ENCODE results near the gene BABAM2. TPM values are rescaled to one million over a fixed set of nuclear protein-coding genes. Genes with fewer than 3 reads are reported as not detected.
A peak's percentile ranks its signal among the peaks of the same experiment; 100 is the strongest.

The BABAM2 gene
- total and polyA plus RNA-seq, 7 experiments from 2014 or later = 34.2 to 58.2 (median 44.2) TPM

DNA sequence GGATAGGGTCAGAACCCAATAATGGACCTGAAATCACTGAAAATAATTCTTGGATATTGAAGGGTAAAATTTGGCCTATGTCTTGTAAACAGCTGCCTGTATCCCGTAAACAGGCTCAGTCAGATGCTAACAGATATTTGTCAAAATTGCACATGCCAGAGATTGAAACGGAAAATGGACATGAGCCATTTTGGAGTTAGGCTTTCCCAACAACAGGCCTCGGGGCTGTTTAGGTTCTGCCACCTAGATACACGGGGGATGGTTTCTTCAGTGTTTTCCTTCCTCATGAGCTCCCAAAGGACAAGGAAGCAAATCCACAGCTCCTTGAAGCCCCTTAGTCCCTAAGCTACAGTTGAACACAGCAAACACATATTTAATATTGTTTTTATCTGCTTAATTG, 297.9 kb downstream of the BABAM2 start:
- no peak overlapping the region for H3K27ac ChIP-seq (ENCODE audit: low read depth, low read length)
- no peaks in the 10 kb centered on the region for H3K4me1 ChIP-seq (ENCODE audit: control insufficient read depth in 2 of 2, insufficient read depth in 2 of 2, low read length in 2 of 2)
- H3K4me1 Mint-ChIP-seq = no peaks in the 10 kb centered on the region
- H3K36me3 ChIP-seq (ENCODE audit: control insufficient read depth in 2 of 3, insufficient read depth in 3 of 3, low read length in 3 of 3) = no peaks in the 10 kb centered on the region
- H3K36me3 Mint-ChIP-seq = peaks cover 0 to 13% (median 13%) of the 10 kb centered on the region in 5 donors
- no peaks in the 10 kb centered on the region for H3K27me3 Mint-ChIP-seq
- no peak overlapping the region for H3K4me3 ChIP-seq (ENCODE audit: low read length)
- CTCF ChIA-PET = no interaction called here
- intact Hi-C loops (cut with micrococcal nuclease) = no loop called here
- no peaks in the 10 kb centered on the region for H3K9me3 ChIP-seq (ENCODE audit: control insufficient read depth in 2 of 3, low read length in 3 of 3)
- DNase-seq (no peak), ATAC-seq (no peak)
- H3K27ac Mint-ChIP-seq = no peak overlapping the region
- H3K9me3 Mint-ChIP-seq = peaks cover 0 to 5% (median 0%) of the 10 kb centered on the region in 11 donors
- no peaks in the 10 kb centered on the region for H3K27me3 ChIP-seq (ENCODE audit: control insufficient read depth in 2 of 2, insufficient read depth in 2 of 2, low read length in 2 of 2)
- POLR2A ChIA-PET = no interaction called here
- H3K4me3 Mint-ChIP-seq = no peak overlapping the region

DNA sequence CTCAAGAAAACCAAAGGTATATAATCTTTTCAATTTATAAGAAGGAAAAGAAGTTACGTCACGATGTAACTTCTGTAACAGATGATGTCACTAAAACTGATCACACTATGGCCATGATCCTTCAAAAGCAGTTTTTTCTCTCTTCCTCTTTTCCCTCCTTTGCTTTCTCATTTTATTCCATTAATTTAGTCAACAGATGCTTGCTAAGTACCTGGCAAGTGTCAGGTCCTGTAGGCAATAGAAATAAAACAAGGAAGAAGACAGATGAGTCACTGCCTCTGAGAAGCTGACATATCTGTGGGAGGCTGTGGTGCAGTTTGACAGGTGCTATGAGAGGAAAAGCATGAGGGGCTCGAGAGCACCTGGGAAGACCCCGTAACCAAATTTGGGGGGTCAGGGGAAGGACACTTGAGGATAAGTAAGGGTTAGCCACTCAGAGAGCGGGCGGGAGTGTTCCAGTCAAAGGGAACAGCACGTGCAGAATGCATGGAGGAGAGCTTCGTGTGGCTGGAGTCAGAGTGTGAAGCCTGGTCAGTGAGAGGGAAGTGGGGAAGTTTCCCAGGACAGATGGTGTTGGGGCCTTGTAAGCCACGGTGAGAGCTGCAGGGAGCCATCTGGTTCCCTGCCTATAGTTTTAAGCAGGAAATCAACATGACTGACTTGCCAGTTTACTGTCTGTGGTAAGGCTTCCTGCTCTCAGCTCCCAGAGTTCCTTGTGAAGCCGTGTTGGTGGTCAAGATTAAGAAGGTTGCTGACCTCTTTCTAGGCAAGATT, 303.3 kb downstream of the BABAM2 start:
- peaks cover 0 to 14% (median 0%) of the 10 kb centered on the region in 7 donors for H3K4me1 Mint-ChIP-seq
- POLR2A ChIA-PET = no interaction called here

DNA sequence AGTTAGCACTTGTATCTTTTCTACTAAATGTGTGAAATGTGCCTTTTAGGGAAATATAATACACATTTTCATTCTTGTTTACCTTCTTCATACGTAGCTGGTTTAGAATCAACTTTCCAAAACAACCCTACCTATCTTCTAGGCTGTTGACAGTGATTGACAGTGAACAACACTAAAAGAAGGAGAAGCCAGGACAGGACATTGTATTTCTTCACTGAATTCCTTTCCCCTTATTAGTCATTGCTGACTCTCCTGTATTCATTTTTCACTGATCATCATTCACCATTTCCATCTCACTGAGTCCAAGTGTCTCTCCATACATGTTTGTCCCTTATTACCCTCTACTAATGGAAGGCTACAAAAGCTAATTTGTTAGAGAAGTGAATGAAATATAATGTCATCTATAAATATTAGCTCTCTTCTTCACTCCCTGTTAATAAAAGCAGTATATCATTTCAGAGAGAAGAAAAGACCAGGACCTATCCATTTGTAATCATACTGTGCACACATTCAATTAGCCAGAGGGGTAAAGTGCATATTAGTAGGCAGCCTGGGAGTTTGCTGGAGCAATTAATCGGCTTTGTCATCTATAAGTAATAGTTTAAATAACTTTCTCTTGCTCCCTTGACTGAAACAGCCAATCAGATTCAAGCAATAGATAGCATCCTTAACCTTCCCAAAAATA, 309.6 kb downstream of the BABAM2 start:
- POLR2A ChIA-PET = no interaction called here
- no peaks in the 10 kb centered on the region for H3K27me3 Mint-ChIP-seq
- Histone ChIP-seq H3K4me1 (ENCODE audit: control insufficient read depth in 2 of 2, insufficient read depth in 2 of 2, low read length in 2 of 2) (no peaks in the 10 kb centered on the region), H3K27ac (ENCODE audit: low read depth, low read length) (no peak overlapping the region), H3K36me3 (ENCODE audit: control insufficient read depth in 2 of 3, insufficient read depth in 3 of 3, low read length in 3 of 3) (no peaks in the 10 kb centered on the region), H3K27me3 (ENCODE audit: control insufficient read depth in 2 of 2, insufficient read depth in 2 of 2, low read length in 2 of 2) (no peaks in the 10 kb centered on the region), H3K9me3 (ENCODE audit: control insufficient read depth in 2 of 3, low read length in 3 of 3) (no peaks in the 10 kb centered on the region), H3K4me3 (ENCODE audit: low read length) (no peak overlapping the region)
- no peak overlapping the region for H3K4me3 Mint-ChIP-seq
- DNase-seq = no peak
- CTCF ChIA-PET = no interaction called here
- intact Hi-C loops (cut with micrococcal nuclease) = no loop called here
- H3K27ac Mint-ChIP-seq = no peak overlapping the region
- peaks cover 0 to 9% (median 0%) of the 10 kb centered on the region in 7 donors for H3K4me1 Mint-ChIP-seq
- ATAC-seq = no peak
- peaks cover 0 to 56% (median 37%) of the 10 kb centered on the region in 5 donors for H3K36me3 Mint-ChIP-seq
- no peaks in the 10 kb centered on the region for H3K9me3 Mint-ChIP-seq

More for the DNA sequence above, 303.3 kb downstream of the BABAM2 start:
- Histone ChIP-seq H3K27me3 (ENCODE audit: control insufficient read depth in 2 of 2, insufficient read depth in 2 of 2, low read length in 2 of 2) (no peaks in the 10 kb centered on the region), H3K4me1 (ENCODE audit: control insufficient read depth in 2 of 2, insufficient read depth in 2 of 2, low read length in 2 of 2) (no peaks in the 10 kb centered on the region), H3K27ac (ENCODE audit: low read depth, low read length) (no peak overlapping the region), H3K9me3 (ENCODE audit: control insufficient read depth in 2 of 3, low read length in 3 of 3) (no peaks in the 10 kb centered on the region), H3K36me3 (ENCODE audit: control insufficient read depth in 2 of 3, insufficient read depth in 3 of 3, low read length in 3 of 3) (no peaks in the 10 kb centered on the region), H3K4me3 (ENCODE audit: low read length) (no peak overlapping the region)
- Mint-ChIP-seq H3K4me3 (peak overlapping the region in 1 of 10 donors; percentile 14), H3K27me3 (no peaks in the 10 kb centered on the region), H3K27ac (peak overlapping the region in 2 of 9 donors; percentile 11 to 72), H3K9me3 (no peaks in the 10 kb centered on the region), H3K36me3 (peaks cover 0 to 21% (median 8%) of the 10 kb centered on the region in 5 donors)
- intact Hi-C loops (cut with micrococcal nuclease) = no loop called here
- CTCF ChIA-PET = no interaction called here
- DNase-seq = no peak
- no peak for ATAC-seq

DNA sequence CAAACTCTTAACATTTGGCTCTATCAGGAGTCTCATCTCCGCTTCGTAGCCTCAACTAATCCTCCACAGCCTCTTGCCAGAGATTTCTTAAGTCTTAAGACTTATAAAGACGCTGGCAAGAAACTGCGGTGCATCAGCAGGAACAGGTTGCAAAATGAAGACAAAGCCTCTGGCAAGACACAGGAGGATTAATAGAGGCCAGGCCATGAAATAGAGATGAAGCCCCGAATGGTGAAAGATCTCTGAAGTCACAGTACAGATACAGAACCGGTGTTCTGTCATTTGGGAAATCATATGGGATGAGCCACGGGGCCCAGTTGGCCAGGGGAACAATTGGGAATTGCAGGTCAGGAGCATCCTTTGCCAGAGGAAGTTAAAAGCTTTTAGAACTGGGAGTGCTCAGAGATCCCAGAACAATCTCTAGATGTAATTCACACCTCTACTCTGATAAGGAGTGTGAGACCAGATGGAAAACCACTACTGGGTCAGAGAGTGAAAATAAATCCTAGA, 311.2 kb downstream of the BABAM2 start:
- H3K4me1 ChIP-seq (ENCODE audit: control insufficient read depth in 2 of 2, insufficient read depth in 2 of 2, low read length in 2 of 2) = no peaks in the 10 kb centered on the region
- no peaks in the 10 kb centered on the region for H3K27me3 ChIP-seq (ENCODE audit: control insufficient read depth in 2 of 2, insufficient read depth in 2 of 2, low read length in 2 of 2)
- no peaks in the 10 kb centered on the region for H3K36me3 ChIP-seq (ENCODE audit: control insufficient read depth in 2 of 3, insufficient read depth in 3 of 3, low read length in 3 of 3)
- H3K36me3 Mint-ChIP-seq = peaks cover 0 to 50% (median 37%) of the 10 kb centered on the region in 5 donors
- CTCF ChIA-PET = no interaction called here
- H3K4me1 Mint-ChIP-seq = peaks cover 0 to 9% (median 0%) of the 10 kb centered on the region in 7 donors
- DNase-seq = no peak
- H3K9me3 ChIP-seq (ENCODE audit: control insufficient read depth in 2 of 3, low read length in 3 of 3) = no peaks in the 10 kb centered on the region
- H3K4me3 ChIP-seq (ENCODE audit: low read length) = no peak overlapping the region
- H3K4me3 Mint-ChIP-seq = no peak overlapping the region
- no peak for ATAC-seq
- no peaks in the 10 kb centered on the region for H3K27me3 Mint-ChIP-seq
- intact Hi-C loops (cut with micrococcal nuclease) = no loop called here
- H3K9me3 Mint-ChIP-seq = no peaks in the 10 kb centered on the region
- POLR2A ChIA-PET = no interaction called here
- no peak overlapping the region for H3K27ac Mint-ChIP-seq
- no peak overlapping the region for H3K27ac ChIP-seq (ENCODE audit: low read depth, low read length)

DNA sequence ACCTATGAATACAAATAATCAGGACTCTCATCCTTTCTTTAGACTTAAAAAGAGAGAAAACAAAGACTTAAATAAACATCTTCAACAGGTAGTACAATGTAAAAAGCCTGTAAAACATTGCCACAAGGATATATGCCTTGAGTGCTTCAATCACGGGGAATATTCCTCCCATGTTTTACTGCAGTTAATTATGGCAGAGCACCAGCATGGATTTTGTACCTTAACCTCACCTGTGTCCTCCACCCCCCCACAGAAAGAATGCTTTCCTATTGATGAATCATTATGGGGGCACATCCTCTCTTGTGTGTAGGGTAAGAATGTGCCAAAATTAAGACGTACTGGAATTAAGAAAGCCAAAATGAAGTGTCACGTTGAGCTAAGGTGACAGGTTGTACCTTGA, 312.2 kb downstream of the BABAM2 start:
- POLR2A ChIA-PET = interaction anchor here (0.6 kb wide), 1 partner anchor 186 kb away, joined by 3 read pairs; no protein-coding TSS in a partner anchor
- no peaks in the 10 kb centered on the region for H3K36me3 ChIP-seq (ENCODE audit: control insufficient read depth in 2 of 3, insufficient read depth in 3 of 3, low read length in 3 of 3)
- CTCF ChIA-PET = no interaction called here

DNA sequence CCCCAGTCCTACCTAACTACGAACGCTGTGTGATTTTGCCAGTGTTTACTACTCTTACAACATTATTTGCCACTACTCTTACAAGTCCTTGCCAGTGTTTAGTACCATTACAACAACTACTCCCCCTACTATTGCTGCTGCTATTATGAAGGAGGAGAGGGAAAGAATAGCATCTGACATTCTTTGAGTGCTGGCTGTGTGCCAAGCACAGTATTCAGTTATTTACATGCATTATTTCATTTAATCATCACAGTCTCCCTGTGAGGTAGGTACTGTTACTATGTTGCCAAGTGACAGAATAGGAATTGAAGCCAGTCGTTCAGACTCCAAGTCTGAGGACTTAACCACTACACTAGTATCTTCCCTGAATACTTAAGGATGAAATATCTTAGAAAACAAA, 316.2 kb downstream of the BABAM2 start:
- Mint-ChIP-seq H3K36me3 (peaks cover 0 to 33% (median 17%) of the 10 kb centered on the region in 5 donors), H3K27me3 (no peaks in the 10 kb centered on the region), H3K9me3 (no peaks in the 10 kb centered on the region), H3K4me3 (no peak overlapping the region), H3K4me1 (peaks cover 0 to 4% (median 0%) of the 10 kb centered on the region in 7 donors), H3K27ac (no peak overlapping the region)
- H3K9me3 ChIP-seq (ENCODE audit: control insufficient read depth in 2 of 3, low read length in 3 of 3) = no peaks in the 10 kb centered on the region
- ChIA-PET CTCF (no interaction called here), POLR2A (no interaction called here)
- no peaks in the 10 kb centered on the region for H3K27me3 ChIP-seq (ENCODE audit: control insufficient read depth in 2 of 2, insufficient read depth in 2 of 2, low read length in 2 of 2)
- no peaks in the 10 kb centered on the region for H3K4me1 ChIP-seq (ENCODE audit: control insufficient read depth in 2 of 2, insufficient read depth in 2 of 2, low read length in 2 of 2)
- intact Hi-C loops (cut with micrococcal nuclease) = no loop called here
- H3K36me3 ChIP-seq (ENCODE audit: control insufficient read depth in 2 of 3, insufficient read depth in 3 of 3, low read length in 3 of 3) = no peaks in the 10 kb centered on the region
- no peak for DNase-seq
- ATAC-seq = no peak
- H3K4me3 ChIP-seq (ENCODE audit: low read length) = no peak overlapping the region
- H3K27ac ChIP-seq (ENCODE audit: low read depth, low read length) = no peak overlapping the region

More for the DNA sequence above, 312.2 kb downstream of the BABAM2 start:
- intact Hi-C loops (cut with micrococcal nuclease) = no loop called here
- no peak overlapping the region for H3K4me3 ChIP-seq (ENCODE audit: low read length)
- H3K9me3 Mint-ChIP-seq = no peaks in the 10 kb centered on the region
- no peak overlapping the region for H3K4me3 Mint-ChIP-seq
- DNase-seq = no peak
- H3K4me1 Mint-ChIP-seq = peaks cover 0 to 5% (median 0%) of the 10 kb centered on the region in 7 donors
- peaks cover 0 to 42% (median 31%) of the 10 kb centered on the region in 5 donors for H3K36me3 Mint-ChIP-seq
- H3K27me3 Mint-ChIP-seq = no peaks in the 10 kb centered on the region
- H3K27me3 ChIP-seq (ENCODE audit: control insufficient read depth in 2 of 2, insufficient read depth in 2 of 2, low read length in 2 of 2) = no peaks in the 10 kb centered on the region
- no peak overlapping the region for H3K27ac ChIP-seq (ENCODE audit: low read depth, low read length)
- H3K9me3 ChIP-seq (ENCODE audit: control insufficient read depth in 2 of 3, low read length in 3 of 3) = no peaks in the 10 kb centered on the region
- no peak for ATAC-seq
- H3K4me1 ChIP-seq (ENCODE audit: control insufficient read depth in 2 of 2, insufficient read depth in 2 of 2, low read length in 2 of 2) = no peaks in the 10 kb centered on the region
- H3K27ac Mint-ChIP-seq = no peak overlapping the region
